Embryonic facial prominence (tissue), 1 donor: Measurements from ENCODE around the gene TMPRSS11E.
"Not testable (repeated sequence)": the region's sequence is repeated elsewhere in the genome, so short reads cannot be mapped to it uniquely, and the experiment has no call there.

ENCODE experiments used
- DNase-seq: peaks from one replicate; pipeline ENCODE4 v3.0.0-alpha.2; 2016; ENCODE audit errors: extremely low spot score

Gene TMPRSS11E

GRCh38 chr4:68447201-68447600 is at the start of gene TMPRSS11E:
TMPRSS11E (plus strand) TSS chr4:68447463; CDS start chr4:68447513, 50 bp downstream.
- no peak for DNase-seq

GRCh38 chr4:68399306-68399705 is 48.0 kb upstream of the TMPRSS11E start:
- no peak for DNase-seq

- DNase-seq: no peak
Observed at GRCh38 chr4:68401231-68401630, 46.0 kb upstream of the TMPRSS11E start.

GRCh38 chr4:68404153-68404552 is 43.1 kb upstream of the TMPRSS11E start:
- DNase-seq: no peak

GRCh38 chr4:68405718-68406478 is 41.4 kb upstream of the TMPRSS11E start:
- DNase-seq: not testable (repeated sequence)

GRCh38 chr4:68406479-68406859 is 40.8 kb upstream of the TMPRSS11E start:
- DNase-seq: no peak

GRCh38 chr4:68407015-68407867 is 40.0 kb upstream of the TMPRSS11E start:
- DNase-seq: not testable (repeated sequence)

GRCh38 chr4:68407868-68408190 is 39.4 kb upstream of the TMPRSS11E start:
- DNase-seq: no peak

- DNase-seq: no peak
Observed at GRCh38 chr4:68410149-68410548, 37.1 kb upstream of the TMPRSS11E start.

- DNase-seq: no peak
Observed at GRCh38 chr4:68410643-68411042, 36.6 kb upstream of the TMPRSS11E start.

- DNase-seq: not testable (repeated sequence)
Observed at GRCh38 chr4:68412031-68412430, 35.2 kb upstream of the TMPRSS11E start.

- DNase-seq: no peak
Observed at GRCh38 chr4:68416591-68416990, 30.7 kb upstream of the TMPRSS11E start.

- no peak for DNase-seq
Observed at GRCh38 chr4:68426516-68426915, 20.7 kb upstream of the TMPRSS11E start.

- no peak for DNase-seq
Observed at GRCh38 chr4:68430337-68430736, 16.9 kb upstream of the TMPRSS11E start.

- no peak for DNase-seq
Observed at GRCh38 chr4:68432320-68432719, 14.9 kb upstream of the TMPRSS11E start.

- no peak for DNase-seq
Observed at GRCh38 chr4:68433582-68433981, 13.7 kb upstream of the TMPRSS11E start.

- DNase-seq: no peak
Observed at GRCh38 chr4:68434277-68434676, 13.0 kb upstream of the TMPRSS11E start.

GRCh38 chr4:68434836-68435235 is 12.4 kb upstream of the TMPRSS11E start:
- DNase-seq: no peak

- no peak for DNase-seq
Observed at GRCh38 chr4:68445111-68445510, 2.2 kb upstream of the TMPRSS11E start.

GRCh38 chr4:68451246-68452211 is 4.3 kb downstream of the TMPRSS11E start:
- DNase-seq: no peak

- DNase-seq: no peak
Observed at GRCh38 chr4:68460085-68460484, 12.8 kb downstream of the TMPRSS11E start.

GRCh38 chr4:68461790-68462189 is 14.5 kb downstream of the TMPRSS11E start:
- DNase-seq: no peak
